Measurements from ENCODE around the gene GLRA3. TPM values are rescaled to one million over a fixed set of nuclear protein-coding genes. Genes with fewer than 3 reads are reported as not detected.

GLRA3 gene
- total and polyA plus RNA-seq, 2 of the 8 experiments (the other 6 are each of a cell fraction or from before 2014, with no cell fraction given), result 0.02 TPM; not detected in 1

GRCh38 chr4:174805746-174806145, 23.3 kb downstream of the GLRA3 start:
- Histone ChIP-seq H4K91ac (replicated peaks; ENCODE audit: insufficient read length, low read length) (no peak overlapping the region), H2BK20ac (ENCODE audit: low read length) (no peak overlapping the region), H4K20me1 (replicated peaks in 1 of 2; ENCODE audit: control insufficient read depth in 1 of 2, insufficient read depth in 2 of 2, low read length in 2 of 2) (no peaks in the 10 kb centered on the region), H3K27ac (ENCODE audit: low read depth, low read length) (no peak overlapping the region), H3K79me1 (ENCODE audit: low read depth, low read length) (no peaks in the 10 kb centered on the region), H2BK5ac (ENCODE audit: low read depth, low read length) (no peak overlapping the region), H3K9ac (replicated peaks in 1 of 4; ENCODE audit: extremely low read depth in 1 of 4, low read depth in 3 of 4, low read length in 3 of 4) (no peak overlapping the region), H3K9me3 (ENCODE audit: insufficient read depth in 2 of 2, low read depth in 1 of 2, low read length in 1 of 2) (no peaks in the 10 kb centered on the region), H3K27me3 (replicated peaks in 1 of 4; ENCODE audit: control insufficient read depth in 3 of 4, extremely low read depth in 1 of 4, insufficient read depth in 3 of 4, low read length in 3 of 4) (no peaks in the 10 kb centered on the region), H3K79me2 (ENCODE audit: control insufficient read depth in 1 of 2, insufficient read depth in 2 of 2, low read length in 2 of 2) (no peaks in the 10 kb centered on the region), H4K8ac (ENCODE audit: extremely low read depth, insufficient read depth, low read length) (no peak overlapping the region), H3K23me2 (ENCODE audit: low read depth, low read length) (no peaks in the 10 kb centered on the region), H2BK120ac (replicated peaks; ENCODE audit: low read depth, low read length) (no peak overlapping the region), H3K4ac (replicated peaks; ENCODE audit: insufficient read length, low read depth, low read length) (no peak overlapping the region), H2BK15ac (ENCODE audit: low read length) (no peak overlapping the region), H2AK5ac (ENCODE audit: low read depth, low read length) (no peak overlapping the region), H3K18ac (ENCODE audit: extremely low read depth, low read length) (no peak overlapping the region), H3K56ac (replicated peaks; ENCODE audit: insufficient read length, low read depth, low read length) (no peak overlapping the region), H3K4me2 (ENCODE audit: insufficient read depth in 1 of 2, low read depth in 2 of 2, low read length in 2 of 2) (no peak overlapping the region), H3K4me3 (ENCODE audit: extremely low read depth in 1 of 4, insufficient read depth in 2 of 4, low read depth in 3 of 4, low read length in 4 of 4) (no peak overlapping the region), H3K14ac (ENCODE audit: insufficient read length) (no peak overlapping the region), H3K36me3 (ENCODE audit: control insufficient read depth in 2 of 4, insufficient read depth in 4 of 4, low read length in 3 of 4) (no peaks in the 10 kb centered on the region), H3K23ac (ENCODE audit: insufficient read length) (no peak overlapping the region), H2BK12ac (ENCODE audit: low read depth, low read length) (no peak overlapping the region), H4K5ac (ENCODE audit: insufficient read length, low read depth, low read length) (no peak overlapping the region), H3K4me1 (replicated peaks in 1 of 4; ENCODE audit: control insufficient read depth in 3 of 4, insufficient read depth in 4 of 4, low read length in 3 of 4) (no peaks in the 10 kb centered on the region), H2AFZ (ENCODE audit: low read length) (no peak overlapping the region)
- POLR2A ChIA-PET (ENCODE audit: partially characterized antibody), result interaction anchor here (0.7 kb wide), 1 partner anchor 15 kb away, joined by 3 read pairs; no protein-coding TSS in a partner anchor
- FAIRE-seq (no peak), DNase-seq (ENCODE audit: low read depth in 1 of 2, low spot score in 2 of 2) (no peak)
- WGBS, 2 experiments (ENCODE audit: extremely low coverage in 1 of 2, insufficient coverage in 1 of 2, insufficient read length in 1 of 2, insufficient replicate concordance in 2 of 2, low coverage in 1 of 2, low lambda C conversion rate in 2 of 2, missing lambda C conversion rate in 1 of 2), result 91% methylated on average over 1 of the region's 1 CpG; no CpG with 5 or more reads in 1 of the 2 experiments
- CTCF ChIA-PET (ENCODE audit: partially characterized antibody), result interaction anchor here (1.6 to 1.9 kb wide), 2 partner anchors 12 to 22 kb away, joined by 4 to 5 read pairs; partner anchors contain the start of gene GLRA3
- TF ChIP-seq SP1 (IDR thresholded peaks at IDR 0.05; ENCODE audit: low read depth, low read length), result no peak
- TF ChIP-seq CHD1 (IDR thresholded peaks at IDR 0.05; ENCODE audit: low read depth, low read length), result no peak
- no peak for TF ChIP-seq RBBP5 (IDR thresholded peaks at IDR 0.05; ENCODE audit: borderline replicate concordance, low read depth, low read length)
- TF ChIP-seq CBX8 (IDR thresholded peaks at IDR 0.05; ENCODE audit: borderline replicate concordance, low read depth, low read length), result no peak

All from H1 (cell line).